HepG2 (cell line): Measurements from ENCODE around the gene CITED4. TPM values are rescaled to one million over a fixed set of nuclear protein-coding genes. Genes with fewer than 3 reads are reported as not detected.

ENCODE experiments used
- AGO1 ChIP-seq: fragments of 200-400 bp; formaldehyde crosslinking; IDR thresholded peaks from 2 replicates; pipeline ENCODE4 v1.6.1; 2017; ENCODE audit warnings: mild to moderate bottlenecking, low read depth, low read length, moderate library complexity; ENCODE audit not compliant: poor library complexity, severe bottlenecking
- AKAP8 ChIP-seq: sonication (generic); formaldehyde crosslinking; IDR thresholded peaks from 2 replicates; pipeline ENCODE4 v1.5.1; 2020; ENCODE audit warnings: mild to moderate bottlenecking, missing genetic modification reagents
- CSRNP2 ChIP-seq: sonication (generic); formaldehyde crosslinking; conservative IDR thresholded peaks from 2 replicates; pipeline ENCODE4 v1.8.0; 2022; ENCODE audit warnings: low read depth, missing genetic modification reagents
- HMGXB3 ChIP-seq: sonication (generic); formaldehyde crosslinking; IDR thresholded peaks from 2 replicates; pipeline ENCODE4 v1.4.0; 2020; ENCODE audit warnings: missing genetic modification reagents, borderline replicate concordance
- KLF11 ChIP-seq: IDR thresholded peaks from 2 replicates; pipeline ENCODE4 v1.6.1; 2016; ENCODE audit warnings: missing compliant biosample characterization
- KLF16 ChIP-seq, 2 experiments: sonication (generic) in 1 of 2; formaldehyde crosslinking in 1 of 2; IDR thresholded peaks; 2 replicates each; pipeline versions ENCODE4 v1.6.1 to v1.8.0; 2016 to 2023; ENCODE audit warnings: missing genetic modification reagents in 2 of 2, missing compliant biosample characterization in 1 of 2
- PHF5A ChIP-seq: IDR thresholded peaks from one replicate; pipeline ENCODE4 v1.6.1; 2018; ENCODE audit warnings: low read depth, missing genetic modification reagents; ENCODE audit not compliant: unreplicated experiment
- ZFY ChIP-seq: sonication (generic); formaldehyde crosslinking; IDR thresholded peaks from 2 replicates; pipeline ENCODE4 v1.4.0; 2020; ENCODE audit warnings: missing genetic modification reagents
- ZNF782 ChIP-seq: sonication (generic); formaldehyde crosslinking; IDR thresholded peaks from 2 replicates; pipeline ENCODE4 v1.4.0; 2020; ENCODE audit warnings: missing genetic modification reagents, mild to moderate bottlenecking, borderline replicate concordance
- ZNF850 ChIP-seq: sonication (generic); formaldehyde crosslinking; conservative IDR thresholded peaks from 2 replicates; pipeline ENCODE4 v1.9.0; 2021; ENCODE audit warnings: mild to moderate bottlenecking, missing genetic modification reagents
- ZSCAN12 ChIP-seq: sonication (generic); formaldehyde crosslinking; IDR thresholded peaks from 2 replicates; pipeline ENCODE4 v1.9.0; 2021; ENCODE audit warnings: mild to moderate bottlenecking, missing genetic modification reagents
- polyA plus RNA-seq, 8 experiments: library from polyadenylated mRNA; depleted of rRNA in 3 of 8; stranded (reverse) in 7 of 8; unstranded in 1 of 8; fragments of >200 nt; fragmentation: Illumina TruSeq in 4 of 8; extraction: Trizol in 4 of 8; gene quantifications; 2 replicates each; pipeline versions ENCODE4 v1.2.1 to v1.2.3, GENCODE V29; 2011 to 2016; ENCODE audit warnings: low read depth in 4 of 8, missing spikeins in 1 of 8, mixed read lengths in 1 of 8; ENCODE audit not compliant: insufficient read depth in 1 of 8
- total RNA-seq, 5 experiments: library from RNA; depleted of rRNA; stranded (reverse); fragments of >200 nt; fragmentation: Illumina TruSeq; extraction: Trizol; gene quantifications; 2 replicates each; pipeline ENCODE4 v1.2.3, GENCODE V29; 2016; ENCODE audit warnings: low read depth in 1 of 5
- TF ChIP-seq, protein P1 (sequence below): conservative IDR thresholded peaks from 2 replicates; pipeline ENCODE4 v1.6.1; 2018; ENCODE audit warnings: missing genetic modification reagents
- TF ChIP-seq, protein P2 (sequence below): IDR thresholded peaks from 2 replicates; pipeline ENCODE4 v1.6.1; 2012; ENCODE audit warnings: low read depth, low read length, improper control_type of control experiment
- TF ChIP-seq, protein P3 (sequence below): fragments of 450-650 bp; IDR thresholded peaks from 2 replicates; pipeline ENCODE4 v1.6.1; 2017
- TF ChIP-seq, protein P4 (sequence below): sonication (generic); formaldehyde crosslinking; IDR thresholded peaks from 2 replicates; pipeline ENCODE4 v1.8.0; 2022; ENCODE audit warnings: low read depth, missing genetic modification reagents

Gene CITED4
- total and polyA plus RNA-seq, 2 of the 13 experiments (the other 11 are each of a cell fraction or from before 2014, with no cell fraction given), result 1.5 to 9.9 TPM

GRCh38 chr1:40862008-40862863 is at the start of gene CITED4 (continued):
- TF ChIP-seq PHF5A (CRISPR knock-in tag) (no peak), AKAP8 (peak; percentile 38; the same call in 1 of the 2 replicates), KLF11 (CRISPR knock-in tag) (no peak; the same call in 1 of the 2 replicates), KLF16 (CRISPR knock-in tag; IDR thresholded peaks at IDR 0.05) (0 out of 4 replicates have a peak, but pooled peaks of 1 of the 2 experiments have one; percentile 40), AGO1 (no peak), CSRNP2 (CRISPR knock-in tag) (no peak), ZNF850 (CRISPR knock-in tag) (no peak), ZSCAN12 (CRISPR knock-in tag) (no peak), ZNF782 (CRISPR knock-in tag) (no peak; the same call in 1 of the 2 replicates), ZFY (peak; percentile 91), HMGXB3 (CRISPR knock-in tag) (no peak)
- TF ChIP-seq, protein P1, sequence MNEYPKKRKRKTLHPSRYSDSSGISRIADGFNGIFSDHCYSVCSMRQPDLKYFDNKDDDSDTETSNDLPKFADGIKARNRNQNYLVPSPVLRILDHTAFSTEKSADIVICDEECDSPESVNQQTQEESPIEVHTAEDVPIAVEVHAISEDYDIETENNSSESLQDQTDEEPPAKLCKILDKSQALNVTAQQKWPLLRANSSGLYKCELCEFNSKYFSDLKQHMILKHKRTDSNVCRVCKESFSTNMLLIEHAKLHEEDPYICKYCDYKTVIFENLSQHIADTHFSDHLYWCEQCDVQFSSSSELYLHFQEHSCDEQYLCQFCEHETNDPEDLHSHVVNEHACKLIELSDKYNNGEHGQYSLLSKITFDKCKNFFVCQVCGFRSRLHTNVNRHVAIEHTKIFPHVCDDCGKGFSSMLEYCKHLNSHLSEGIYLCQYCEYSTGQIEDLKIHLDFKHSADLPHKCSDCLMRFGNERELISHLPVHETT (CRISPR knock-in tag), result no peak
- TF ChIP-seq, protein P2, sequence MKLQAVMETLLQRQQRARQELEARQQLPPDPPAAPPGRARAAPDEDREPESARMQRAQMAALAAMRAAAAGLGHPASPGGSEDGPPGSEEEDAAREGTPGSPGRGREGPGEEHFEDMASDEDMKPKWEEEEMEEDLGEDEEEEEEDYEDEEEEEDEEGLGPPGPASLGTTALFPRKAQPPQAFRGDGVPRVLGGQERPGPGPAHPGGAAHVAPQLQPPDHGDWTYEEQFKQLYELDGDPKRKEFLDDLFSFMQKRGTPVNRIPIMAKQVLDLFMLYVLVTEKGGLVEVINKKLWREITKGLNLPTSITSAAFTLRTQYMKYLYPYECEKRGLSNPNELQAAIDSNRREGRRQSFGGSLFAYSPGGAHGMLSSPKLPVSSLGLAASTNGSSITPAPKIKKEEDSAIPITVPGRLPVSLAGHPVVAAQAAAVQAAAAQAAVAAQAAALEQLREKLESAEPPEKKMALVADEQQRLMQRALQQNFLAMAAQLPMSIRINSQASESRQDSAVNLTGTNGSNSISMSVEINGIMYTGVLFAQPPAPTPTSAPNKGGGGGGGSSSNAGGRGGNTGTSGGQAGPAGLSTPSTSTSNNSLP, result no peak
- TF ChIP-seq, protein P3, sequence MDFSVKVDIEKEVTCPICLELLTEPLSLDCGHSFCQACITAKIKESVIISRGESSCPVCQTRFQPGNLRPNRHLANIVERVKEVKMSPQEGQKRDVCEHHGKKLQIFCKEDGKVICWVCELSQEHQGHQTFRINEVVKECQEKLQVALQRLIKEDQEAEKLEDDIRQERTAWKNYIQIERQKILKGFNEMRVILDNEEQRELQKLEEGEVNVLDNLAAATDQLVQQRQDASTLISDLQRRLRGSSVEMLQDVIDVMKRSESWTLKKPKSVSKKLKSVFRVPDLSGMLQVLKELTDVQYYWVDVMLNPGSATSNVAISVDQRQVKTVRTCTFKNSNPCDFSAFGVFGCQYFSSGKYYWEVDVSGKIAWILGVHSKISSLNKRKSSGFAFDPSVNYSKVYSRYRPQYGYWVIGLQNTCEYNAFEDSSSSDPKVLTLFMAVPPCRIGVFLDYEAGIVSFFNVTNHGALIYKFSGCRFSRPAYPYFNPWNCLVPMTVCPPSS, result no peak
- TF ChIP-seq, protein P4, sequence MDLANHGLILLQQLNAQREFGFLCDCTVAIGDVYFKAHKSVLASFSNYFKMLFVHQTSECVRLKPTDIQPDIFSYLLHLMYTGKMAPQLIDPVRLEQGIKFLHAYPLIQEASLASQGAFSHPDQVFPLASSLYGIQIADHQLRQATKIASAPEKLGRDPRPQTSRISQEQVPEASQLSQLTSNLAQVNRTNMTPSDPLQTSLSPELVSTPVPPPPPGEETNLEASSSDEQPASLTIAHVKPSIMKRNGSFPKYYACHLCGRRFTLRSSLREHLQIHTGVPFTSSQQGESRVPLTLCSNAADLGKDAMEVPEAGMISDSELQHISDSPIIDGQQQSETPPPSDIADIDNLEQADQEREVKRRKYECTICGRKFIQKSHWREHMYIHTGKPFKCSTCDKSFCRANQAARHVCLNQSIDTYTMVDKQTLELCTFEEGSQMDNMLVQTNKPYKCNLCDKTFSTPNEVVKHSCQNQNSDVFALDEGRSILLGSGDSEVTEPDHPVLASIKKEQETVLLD (CRISPR knock-in tag), result no peak
